ENCODE data around the gene TLR7. TPM values are rescaled to one million over a fixed set of nuclear protein-coding genes. Genes with fewer than 3 reads are reported as not detected.

Gene TLR7
- total RNA-seq, 4 donors from 2014 or later: 0.15 to 0.38 (median 0.23) TPM

DNA sequence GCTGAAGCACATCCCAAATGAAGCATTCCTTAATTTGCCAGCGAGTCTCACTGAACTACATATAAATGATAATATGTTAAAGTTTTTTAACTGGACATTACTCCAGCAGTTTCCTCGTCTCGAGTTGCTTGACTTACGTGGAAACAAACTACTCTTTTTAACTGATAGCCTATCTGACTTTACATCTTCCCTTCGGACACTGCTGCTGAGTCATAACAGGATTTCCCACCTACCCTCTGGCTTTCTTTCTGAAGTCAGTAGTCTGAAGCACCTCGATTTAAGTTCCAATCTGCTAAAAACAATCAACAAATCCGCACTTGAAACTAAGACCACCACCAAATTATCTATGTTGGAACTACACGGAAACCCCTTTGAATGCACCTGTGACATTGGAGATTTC is 54.1 kb downstream of the TLR7 start:
- DNase-seq (ENCODE audit: low spot score in 2 of 2): no peak
- 69 to 73% methylated on average over 8 of the region's 8 CpGs for WGBS, 2 donors
- TF ChIP-seq POLR2A (IDR thresholded peaks at IDR 0.05): no peak
- TF ChIP-seq, protein P1, sequence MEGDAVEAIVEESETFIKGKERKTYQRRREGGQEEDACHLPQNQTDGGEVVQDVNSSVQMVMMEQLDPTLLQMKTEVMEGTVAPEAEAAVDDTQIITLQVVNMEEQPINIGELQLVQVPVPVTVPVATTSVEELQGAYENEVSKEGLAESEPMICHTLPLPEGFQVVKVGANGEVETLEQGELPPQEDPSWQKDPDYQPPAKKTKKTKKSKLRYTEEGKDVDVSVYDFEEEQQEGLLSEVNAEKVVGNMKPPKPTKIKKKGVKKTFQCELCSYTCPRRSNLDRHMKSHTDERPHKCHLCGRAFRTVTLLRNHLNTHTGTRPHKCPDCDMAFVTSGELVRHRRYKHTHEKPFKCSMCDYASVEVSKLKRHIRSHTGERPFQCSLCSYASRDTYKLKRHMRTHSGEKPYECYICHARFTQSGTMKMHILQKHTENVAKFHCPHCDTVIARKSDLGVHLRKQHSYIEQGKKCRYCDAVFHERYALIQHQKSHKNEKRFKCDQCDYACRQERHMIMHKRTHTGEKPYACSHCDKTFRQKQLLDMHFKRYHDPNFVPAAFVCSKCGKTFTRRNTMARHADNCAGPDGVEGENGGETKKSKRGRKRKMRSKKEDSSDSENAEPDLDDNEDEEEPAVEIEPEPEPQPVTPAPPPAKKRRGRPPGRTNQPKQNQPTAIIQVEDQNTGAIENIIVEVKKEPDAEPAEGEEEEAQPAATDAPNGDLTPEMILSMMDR (IDR thresholded peaks at IDR 0.05): no peak
- intact Hi-C loops (cut with DNase I; ENCODE audit: low total_unique reads): no loop called here
- no peak overlapping the region for H3K4me3 ChIP-seq (ENCODE audit: low read depth, poor library complexity, severe bottlenecking)

DNA sequence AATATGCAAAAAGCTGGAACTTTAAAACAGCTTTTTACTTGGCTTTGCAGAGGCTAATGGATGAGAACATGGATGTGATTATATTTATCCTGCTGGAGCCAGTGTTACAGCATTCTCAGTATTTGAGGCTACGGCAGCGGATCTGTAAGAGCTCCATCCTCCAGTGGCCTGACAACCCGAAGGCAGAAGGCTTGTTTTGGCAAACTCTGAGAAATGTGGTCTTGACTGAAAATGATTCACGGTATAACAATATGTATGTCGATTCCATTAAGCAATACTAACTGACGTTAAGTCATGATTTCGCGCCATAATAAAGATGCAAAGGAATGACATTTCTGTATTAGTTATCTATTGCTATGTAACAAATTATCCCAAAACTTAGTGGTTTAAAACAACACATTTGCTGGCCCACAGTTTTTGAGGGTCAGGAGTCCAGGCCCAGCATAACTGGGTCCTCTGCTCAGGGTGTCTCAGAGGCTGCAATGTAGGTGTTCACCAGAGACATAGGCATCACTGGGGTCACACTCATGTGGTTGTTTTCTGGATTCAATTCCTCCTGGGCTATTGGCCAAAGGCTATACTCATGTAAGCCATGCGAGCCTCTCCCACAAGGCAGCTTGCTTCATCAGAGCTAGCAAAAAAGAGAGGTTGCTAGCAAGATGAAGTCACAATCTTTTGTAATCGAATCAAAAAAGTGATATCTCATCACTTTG is 55.2 kb downstream of the TLR7 start:
- intact Hi-C loops (cut with DNase I; ENCODE audit: low total_unique reads): no loop called here
- H3K4me3 ChIP-seq (ENCODE audit: low read depth, poor library complexity, severe bottlenecking): no peak overlapping the region
- TF ChIP-seq POLR2A (IDR thresholded peaks at IDR 0.05): no peak
- 81 to 84% methylated on average over 10 of the region's 10 CpGs for WGBS, 2 donors
- DNase-seq (ENCODE audit: low spot score in 2 of 2): peak in 1 of 2 donors; percentile 42

DNA sequence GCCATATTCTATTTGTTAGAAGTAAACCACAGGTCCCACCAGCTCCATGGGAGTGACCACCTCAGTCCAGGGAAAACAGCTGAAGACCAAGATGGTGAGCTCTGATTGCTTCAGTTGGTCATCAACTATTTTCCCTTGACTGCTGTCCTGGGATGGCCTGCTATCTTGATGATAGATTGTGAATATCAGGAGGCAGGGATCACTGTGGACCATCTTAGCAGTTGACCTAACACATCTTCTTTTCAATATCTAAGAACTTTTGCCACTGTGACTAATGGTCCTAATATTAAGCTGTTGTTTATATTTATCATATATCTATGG is 55.7 kb downstream of the TLR7 start:
- H3K4me3 ChIP-seq (ENCODE audit: low read depth, poor library complexity, severe bottlenecking): no peak overlapping the region
- intact Hi-C loops (cut with DNase I; ENCODE audit: low total_unique reads): no loop called here
- TF ChIP-seq POLR2A (IDR thresholded peaks at IDR 0.05): no peak
- TF ChIP-seq, protein P1 (IDR thresholded peaks at IDR 0.05): no peak
- DNase-seq (ENCODE audit: low spot score in 2 of 2): no peak

DNA sequence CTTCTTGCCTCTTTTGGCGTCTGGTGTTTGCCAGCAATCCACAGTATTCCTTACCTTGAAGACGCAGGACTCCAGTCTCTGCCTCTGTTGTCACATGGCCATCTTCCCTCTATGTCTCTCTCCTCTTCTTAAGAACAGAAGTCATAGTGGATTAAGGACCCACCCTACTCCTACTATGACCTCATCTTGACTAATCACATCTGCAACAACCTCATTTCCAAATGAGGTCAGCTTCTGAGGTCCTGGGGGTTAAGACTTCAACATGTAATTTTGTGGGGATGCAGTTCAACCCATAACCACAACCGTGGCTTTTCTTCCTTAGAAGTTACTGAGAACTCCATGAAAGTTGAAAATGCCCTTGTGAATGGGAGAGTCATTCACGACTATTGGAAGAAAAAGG is 62.8 kb downstream of the TLR7 start:
- WGBS, 2 donors: 71 to 86% methylated on average over 4 of the region's 4 CpGs
- TF ChIP-seq, protein P1 (IDR thresholded peaks at IDR 0.05): no peak
- TF ChIP-seq POLR2A (IDR thresholded peaks at IDR 0.05): no peak
- H3K4me3 ChIP-seq (ENCODE audit: low read depth, poor library complexity, severe bottlenecking): no peak overlapping the region
- intact Hi-C loops (cut with DNase I; ENCODE audit: low total_unique reads): no loop called here
- DNase-seq (ENCODE audit: low spot score in 2 of 2): no peak

DNA sequence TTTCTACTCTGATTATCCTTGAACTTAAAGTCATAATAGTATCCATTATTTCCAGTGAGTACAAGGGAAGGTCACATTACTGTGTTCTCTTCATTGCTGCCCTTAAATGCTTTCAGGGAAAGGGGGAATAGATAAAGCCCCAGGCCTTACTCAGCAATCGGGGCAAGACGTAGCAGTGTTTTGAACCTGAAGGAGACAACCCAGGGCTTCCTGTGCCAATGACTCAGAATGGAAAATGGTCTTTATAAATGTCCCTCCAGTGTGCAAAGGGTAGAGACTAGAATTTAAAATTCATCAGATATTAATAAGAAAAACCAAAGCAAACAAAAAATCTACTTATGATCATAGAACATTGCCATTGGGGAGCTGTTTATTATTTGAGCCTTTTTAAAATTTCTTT is 63.3 kb downstream of the TLR7 start:
- intact Hi-C loops (cut with DNase I; ENCODE audit: low total_unique reads): no loop called here

DNA sequence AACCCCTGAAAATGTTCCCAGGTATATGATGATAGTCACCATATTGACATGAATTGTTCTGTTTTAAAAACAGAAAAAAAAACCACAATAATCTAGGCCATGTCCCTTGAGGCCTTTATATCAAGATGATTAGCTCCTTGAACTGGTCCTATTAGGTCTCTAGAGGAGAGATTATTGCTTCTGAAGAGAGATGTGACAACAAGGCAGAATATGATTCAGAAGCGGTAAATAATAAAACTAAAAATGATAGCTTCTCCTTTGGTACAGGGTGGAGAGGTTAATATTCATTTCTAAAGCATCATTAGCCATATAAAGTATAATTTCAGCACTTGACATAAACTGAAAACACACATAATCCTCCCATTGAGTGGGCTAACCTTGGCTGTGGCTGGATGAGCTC is 65.4 kb downstream of the TLR7 start:
- H3K4me3 ChIP-seq (ENCODE audit: low read depth, poor library complexity, severe bottlenecking): no peak overlapping the region
- DNase-seq (ENCODE audit: low spot score in 2 of 2): no peak
- WGBS, 2 donors: 79 to 88% methylated on average over 1 of the region's 1 CpG
- TF ChIP-seq, protein P1 (IDR thresholded peaks at IDR 0.05): no peak
- no peak for TF ChIP-seq POLR2A (IDR thresholded peaks at IDR 0.05)
- intact Hi-C loops (cut with DNase I; ENCODE audit: low total_unique reads): no loop called here

More for the DNA sequence above, 63.3 kb downstream of the TLR7 start:
- TF ChIP-seq POLR2A (IDR thresholded peaks at IDR 0.05): no peak
- TF ChIP-seq, protein P1 (IDR thresholded peaks at IDR 0.05): no peak
- 86 to 91% methylated on average over 2 of the region's 2 CpGs for WGBS, 2 donors
- no peak for DNase-seq (ENCODE audit: low spot score in 2 of 2)
- no peak overlapping the region for H3K4me3 ChIP-seq (ENCODE audit: low read depth, poor library complexity, severe bottlenecking)

Measured in lower leg skin (tissue), 4 donors.